ENCODE results near the gene ALG10B.

DNA sequence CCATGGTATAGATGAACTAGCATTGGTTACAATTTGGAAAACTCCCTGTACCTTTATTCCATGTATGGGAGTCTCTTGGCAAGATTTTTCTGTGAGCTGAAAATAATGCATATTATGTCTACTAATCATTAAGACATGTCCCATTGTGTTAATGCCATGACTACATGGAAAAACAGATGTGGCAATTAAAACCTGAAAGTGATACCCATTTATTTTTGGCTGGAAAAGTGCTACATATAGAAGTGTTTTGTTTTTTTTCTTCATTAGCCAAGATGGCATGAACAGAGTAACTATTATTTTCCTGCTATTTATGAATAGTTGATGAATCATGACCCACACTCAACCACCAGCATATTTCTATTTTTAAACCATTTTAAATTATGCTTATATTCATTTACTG lies 58.2 kb downstream of the ALG10B start:
- TF ChIP-seq POLR2A (IDR thresholded peaks at IDR 0.05; ENCODE audit: low read depth, low read length), result no peak
- TF ChIP-seq POLR2AphosphoS5 (IDR thresholded peaks at IDR 0.05; ENCODE audit: low read depth, low read length), result no peak

Data from GM12892 (cell line).